Ishikawa (cell line): ENCODE results near the gene LZTS2.

ENCODE experiments used
- CEBPB ChIP-seq: IDR thresholded peaks from 2 replicates; pipeline ENCODE4 v1.6.1; 2012
- CREB1 ChIP-seq: IDR thresholded peaks from 2 replicates; pipeline ENCODE4 v1.6.1; 2012; ENCODE audit warnings: low read depth
- EGR1 ChIP-seq: IDR thresholded peaks from 2 replicates; pipeline ENCODE4 v1.6.1; 2012
- EP300 ChIP-seq: IDR thresholded peaks from 2 replicates; pipeline ENCODE4 v1.6.1; 2012; ENCODE audit warnings: borderline replicate concordance
- FOXM1 ChIP-seq: IDR thresholded peaks from 2 replicates; pipeline ENCODE4 v1.6.1; 2012; ENCODE audit warnings: low read depth, borderline replicate concordance
- NFIC ChIP-seq: IDR thresholded peaks from 2 replicates; pipeline ENCODE4 v1.6.1; 2012
- RAD21 ChIP-seq: IDR thresholded peaks from 2 replicates; pipeline ENCODE4 v1.6.1; 2012; ENCODE audit warnings: low read depth
- TAF1 ChIP-seq: IDR thresholded peaks from 2 replicates; pipeline ENCODE4 v1.6.1; 2012; ENCODE audit warnings: low read depth, mild to moderate bottlenecking
- TCF12 ChIP-seq: IDR thresholded peaks from 2 replicates; pipeline ENCODE4 v1.6.1; 2012; ENCODE audit warnings: low read depth
- TEAD4 ChIP-seq: IDR thresholded peaks from 2 replicates; pipeline ENCODE4 v1.6.1; 2012
- YY1 ChIP-seq: IDR thresholded peaks from 2 replicates; pipeline ENCODE4 v1.6.1; 2012; ENCODE audit warnings: low read depth
- ZBTB7A ChIP-seq: IDR thresholded peaks from 2 replicates; pipeline ENCODE4 v1.6.1; 2012; ENCODE audit warnings: low read depth
- TF ChIP-seq, protein P1 (sequence below): IDR thresholded peaks from 2 replicates; pipeline ENCODE4 v1.6.1; 2012
- TF ChIP-seq, protein P2 (sequence below): IDR thresholded peaks from 2 replicates; pipeline ENCODE4 v1.6.1; 2012; ENCODE audit warnings: low read depth, mild to moderate bottlenecking
- TF ChIP-seq, protein P3 (sequence below): IDR thresholded peaks from 2 replicates; pipeline ENCODE4 v1.6.1; 2012

LZTS2 gene, protein sequence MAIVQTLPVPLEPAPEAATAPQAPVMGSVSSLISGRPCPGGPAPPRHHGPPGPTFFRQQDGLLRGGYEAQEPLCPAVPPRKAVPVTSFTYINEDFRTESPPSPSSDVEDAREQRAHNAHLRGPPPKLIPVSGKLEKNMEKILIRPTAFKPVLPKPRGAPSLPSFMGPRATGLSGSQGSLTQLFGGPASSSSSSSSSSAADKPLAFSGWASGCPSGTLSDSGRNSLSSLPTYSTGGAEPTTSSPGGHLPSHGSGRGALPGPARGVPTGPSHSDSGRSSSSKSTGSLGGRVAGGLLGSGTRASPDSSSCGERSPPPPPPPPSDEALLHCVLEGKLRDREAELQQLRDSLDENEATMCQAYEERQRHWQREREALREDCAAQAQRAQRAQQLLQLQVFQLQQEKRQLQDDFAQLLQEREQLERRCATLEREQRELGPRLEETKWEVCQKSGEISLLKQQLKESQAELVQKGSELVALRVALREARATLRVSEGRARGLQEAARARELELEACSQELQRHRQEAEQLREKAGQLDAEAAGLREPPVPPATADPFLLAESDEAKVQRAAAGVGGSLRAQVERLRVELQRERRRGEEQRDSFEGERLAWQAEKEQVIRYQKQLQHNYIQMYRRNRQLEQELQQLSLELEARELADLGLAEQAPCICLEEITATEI

DNA sequence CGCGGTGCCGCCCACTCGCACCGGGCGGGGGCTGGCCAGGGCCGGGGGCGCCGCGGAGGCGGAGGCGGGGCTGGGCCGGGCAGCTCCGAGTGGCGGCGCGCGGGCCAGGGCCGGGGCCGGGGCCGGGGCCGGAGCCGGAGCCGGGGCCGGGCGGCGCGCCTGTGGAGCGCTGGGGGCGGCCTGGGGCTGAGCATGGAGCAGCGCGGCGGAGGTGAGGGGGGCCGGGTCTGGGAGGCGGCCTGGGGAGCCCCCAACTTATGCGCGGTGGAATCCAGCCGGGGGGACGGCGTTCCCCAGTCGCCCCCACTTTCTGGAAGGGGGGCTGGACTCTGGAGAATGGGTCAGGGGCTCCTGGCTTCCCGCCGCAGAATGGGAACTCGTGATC is at the start of gene LZTS2:
TSS of gene LZTS2 (plus strand) at position 67 of the 385 bp plus-strand sequence. CDS start 2,731 bp downstream, outside the sequence.
- TF ChIP-seq TEAD4 = no peak
- no peak for TF ChIP-seq YY1
- TF ChIP-seq EGR1 = peak; percentile 72
- TF ChIP-seq EP300 = no peak
- no peak for TF ChIP-seq CEBPB

DNA sequence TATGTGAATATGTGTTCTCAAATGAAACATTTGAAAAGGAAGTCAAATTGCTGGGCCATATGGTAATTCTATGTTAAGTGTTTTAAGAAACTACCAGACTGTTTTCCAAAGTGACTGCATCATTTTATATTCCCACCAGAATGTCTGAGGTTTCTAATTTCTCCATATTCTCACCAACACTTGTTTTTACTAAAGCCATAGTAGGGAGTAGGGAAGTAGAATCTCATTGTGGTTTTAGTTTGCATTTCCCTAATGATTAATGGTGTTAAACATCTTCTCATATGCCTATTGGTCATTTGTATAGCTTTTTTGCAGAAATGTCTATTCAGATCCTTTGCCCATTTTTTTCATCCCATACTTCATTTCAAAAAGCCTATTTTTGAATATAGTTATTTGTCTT is 39.4 kb upstream of the LZTS2 start:
- no peak for TF ChIP-seq EGR1
- TF ChIP-seq, protein P1, sequence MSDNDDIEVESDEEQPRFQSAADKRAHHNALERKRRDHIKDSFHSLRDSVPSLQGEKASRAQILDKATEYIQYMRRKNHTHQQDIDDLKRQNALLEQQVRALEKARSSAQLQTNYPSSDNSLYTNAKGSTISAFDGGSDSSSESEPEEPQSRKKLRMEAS = no peak
- TF ChIP-seq TCF12 = no peak
- TF ChIP-seq RAD21 = no peak
- no peak for TF ChIP-seq NFIC
- TF ChIP-seq TAF1 = no peak
- no peak for TF ChIP-seq TEAD4
- TF ChIP-seq YY1 = no peak
- TF ChIP-seq, protein P2, sequence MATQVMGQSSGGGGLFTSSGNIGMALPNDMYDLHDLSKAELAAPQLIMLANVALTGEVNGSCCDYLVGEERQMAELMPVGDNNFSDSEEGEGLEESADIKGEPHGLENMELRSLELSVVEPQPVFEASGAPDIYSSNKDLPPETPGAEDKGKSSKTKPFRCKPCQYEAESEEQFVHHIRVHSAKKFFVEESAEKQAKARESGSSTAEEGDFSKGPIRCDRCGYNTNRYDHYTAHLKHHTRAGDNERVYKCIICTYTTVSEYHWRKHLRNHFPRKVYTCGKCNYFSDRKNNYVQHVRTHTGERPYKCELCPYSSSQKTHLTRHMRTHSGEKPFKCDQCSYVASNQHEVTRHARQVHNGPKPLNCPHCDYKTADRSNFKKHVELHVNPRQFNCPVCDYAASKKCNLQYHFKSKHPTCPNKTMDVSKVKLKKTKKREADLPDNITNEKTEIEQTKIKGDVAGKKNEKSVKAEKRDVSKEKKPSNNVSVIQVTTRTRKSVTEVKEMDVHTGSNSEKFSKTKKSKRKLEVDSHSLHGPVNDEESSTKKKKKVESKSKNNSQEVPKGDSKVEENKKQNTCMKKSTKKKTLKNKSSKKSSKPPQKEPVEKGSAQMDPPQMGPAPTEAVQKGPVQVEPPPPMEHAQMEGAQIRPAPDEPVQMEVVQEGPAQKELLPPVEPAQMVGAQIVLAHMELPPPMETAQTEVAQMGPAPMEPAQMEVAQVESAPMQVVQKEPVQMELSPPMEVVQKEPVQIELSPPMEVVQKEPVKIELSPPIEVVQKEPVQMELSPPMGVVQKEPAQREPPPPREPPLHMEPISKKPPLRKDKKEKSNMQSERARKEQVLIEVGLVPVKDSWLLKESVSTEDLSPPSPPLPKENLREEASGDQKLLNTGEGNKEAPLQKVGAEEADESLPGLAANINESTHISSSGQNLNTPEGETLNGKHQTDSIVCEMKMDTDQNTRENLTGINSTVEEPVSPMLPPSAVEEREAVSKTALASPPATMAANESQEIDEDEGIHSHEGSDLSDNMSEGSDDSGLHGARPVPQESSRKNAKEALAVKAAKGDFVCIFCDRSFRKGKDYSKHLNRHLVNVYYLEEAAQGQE = no peak
- no peak for TF ChIP-seq FOXM1
- TF ChIP-seq, protein P3, sequence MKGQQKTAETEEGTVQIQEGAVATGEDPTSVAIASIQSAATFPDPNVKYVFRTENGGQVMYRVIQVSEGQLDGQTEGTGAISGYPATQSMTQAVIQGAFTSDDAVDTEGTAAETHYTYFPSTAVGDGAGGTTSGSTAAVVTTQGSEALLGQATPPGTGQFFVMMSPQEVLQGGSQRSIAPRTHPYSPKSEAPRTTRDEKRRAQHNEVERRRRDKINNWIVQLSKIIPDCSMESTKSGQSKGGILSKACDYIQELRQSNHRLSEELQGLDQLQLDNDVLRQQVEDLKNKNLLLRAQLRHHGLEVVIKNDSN = no peak
- no peak for TF ChIP-seq CEBPB
- TF ChIP-seq CREB1 = no peak
- TF ChIP-seq ZBTB7A = no peak
- no peak for TF ChIP-seq EP300

DNA sequence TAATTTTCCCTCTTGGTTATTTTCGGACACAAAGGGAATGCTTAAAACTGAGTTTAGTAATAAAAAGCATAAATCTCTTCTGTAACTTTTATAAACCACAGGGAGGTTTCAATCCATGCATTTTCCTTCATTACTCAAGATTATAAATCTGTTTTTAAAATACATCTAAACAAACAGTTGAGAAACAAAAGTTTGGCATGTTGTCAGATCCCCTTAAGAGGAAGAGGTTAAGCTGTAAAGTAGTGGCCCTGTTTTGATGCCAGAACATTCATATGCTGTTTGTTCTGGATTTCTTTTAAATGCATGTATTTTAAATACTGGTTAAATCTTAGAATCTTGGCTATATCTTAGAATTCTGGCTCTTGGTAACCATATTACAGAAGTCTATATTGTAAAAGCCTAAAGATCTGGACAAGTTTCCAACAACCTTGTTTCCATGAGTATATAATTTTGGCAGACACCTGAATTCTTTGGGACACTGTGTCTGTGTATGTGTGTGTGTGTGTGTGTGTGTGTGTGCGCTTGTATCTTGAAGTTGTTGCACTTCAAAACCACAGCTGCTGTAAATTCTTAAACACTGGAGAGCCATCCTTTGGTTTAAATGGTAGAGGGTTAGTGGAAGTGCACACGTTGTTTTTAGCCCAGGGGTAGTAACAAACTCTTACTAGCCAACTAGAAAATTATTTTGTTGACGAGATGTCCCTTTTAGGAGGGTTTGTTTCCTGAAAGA is 37.1 kb upstream of the LZTS2 start:
- no peak for TF ChIP-seq FOXM1
- TF ChIP-seq, protein P3 = no peak
- no peak for TF ChIP-seq CREB1
- TF ChIP-seq ZBTB7A = no peak
- TF ChIP-seq TAF1 = no peak
- no peak for TF ChIP-seq RAD21
- TF ChIP-seq, protein P2 = no peak

DNA sequence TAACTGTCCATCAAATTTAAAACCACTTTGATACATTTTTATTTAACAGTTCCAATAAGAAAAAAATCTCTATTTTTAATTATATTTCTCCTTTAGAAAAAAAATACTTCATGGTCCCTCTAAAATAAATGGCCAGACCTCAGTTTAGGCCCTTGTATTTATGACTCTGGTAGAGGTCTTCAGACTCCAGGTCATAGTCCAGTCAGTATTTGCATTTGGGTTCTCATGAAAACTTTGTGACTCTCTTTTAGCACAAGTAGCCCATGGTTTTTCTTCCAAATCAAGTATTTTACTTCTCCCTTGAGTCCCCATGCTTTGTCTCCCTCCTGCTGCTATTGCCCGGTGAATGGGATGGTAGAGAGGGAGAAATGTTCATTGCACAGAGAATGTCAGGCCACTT is 35.8 kb upstream of the LZTS2 start:
- TF ChIP-seq RAD21 (no peak), FOXM1 (no peak), EGR1 (no peak), NFIC (no peak), CREB1 (no peak), YY1 (no peak), ZBTB7A (no peak), TAF1 (no peak), CEBPB (no peak), TCF12 (no peak), TEAD4 (no peak), EP300 (no peak)
- TF ChIP-seq, protein P3 = no peak
- TF ChIP-seq, protein P1 = no peak
- TF ChIP-seq, protein P2 = no peak
